Endothelial cell of umbilical vein (primary cell): ENCODE results near the gene TTC21B. TPM values are rescaled to one million over a fixed set of nuclear protein-coding genes. Genes with fewer than 3 reads are reported as not detected.

ENCODE experiments used
- BruUV-seq: library from RNA; stranded (reverse); fragments of 400-500 nt; replicated peaks from 2 replicates; lab custom pipeline; 2021; lab: Mats Ljungman, UMichigan
- CTCF ChIA-PET: fragments of 300-600, 350-600 bp; sonication (Branson Sonifier 250); formaldehyde crosslinking; loops from one replicate; lab custom pipeline; 2021; ENCODE audit warnings: antibody characterized with exemption, inconsistent platforms; lab: Charles Lee
- POLR2A ChIA-PET: fragments of 300-600, 350-600 bp; sonication (Branson Sonifier 250); formaldehyde crosslinking; loops from one replicate; lab custom pipeline; 2021; ENCODE audit warnings: antibody characterized with exemption, inconsistent platforms; lab: Charles Lee
- DNase-seq: peaks from one replicate; pipeline ENCODE4 v3.0.0-alpha.2; 2011; ENCODE audit warnings: low read depth, low spot score
- FAIRE-seq: peaks from 2 replicates; lab custom pipeline; 2011; peaks lifted over from hg19 to GRCh38; lab: Jason Lieb, UNC
- H2AFZ ChIP-seq: 2 replicates; pipeline ENCODE4 v1.6.0; 2012; ENCODE audit warnings: low read depth, low read length, control low read depth, inconsistent platforms
- H3K27ac ChIP-seq: 2 replicates; pipeline ENCODE4 v1.5.1; 2011; ENCODE audit warnings: low read depth, mild to moderate bottlenecking, control low read depth, low read length, moderate library complexity; ENCODE audit not compliant: insufficient read depth
- H3K27me3 ChIP-seq, 2 experiments: 2 replicates each; pipeline versions ENCODE4 v1.6.0 to v1.6.1; 2011; ENCODE audit warnings: low read length in 2 of 2, mixed read lengths in 1 of 2; ENCODE audit not compliant: control insufficient read depth in 2 of 2, insufficient read depth in 2 of 2
- H3K36me3 ChIP-seq, 2 experiments: 2 replicates in 1 of 2; 3 replicates in 1 of 2; pipeline ENCODE4 v1.5.1; 2011; ENCODE audit warnings: low read length in 2 of 2, mild to moderate bottlenecking in 1 of 2, moderate library complexity in 1 of 2; ENCODE audit not compliant: control insufficient read depth in 2 of 2, insufficient read depth in 2 of 2; ENCODE audit errors: extremely low read depth in 1 of 2
- H3K4me1 ChIP-seq: 3 replicates; pipeline ENCODE4 v1.5.1; 2011; ENCODE audit warnings: mild to moderate bottlenecking, low read length; ENCODE audit not compliant: control insufficient read depth, insufficient read depth; ENCODE audit errors: extremely low read depth
- H3K4me2 ChIP-seq: 2 replicates; pipeline ENCODE4 v1.6.1; 2011; ENCODE audit warnings: low read length, control low read depth, mixed read lengths; ENCODE audit not compliant: insufficient read depth
- H3K4me3 ChIP-seq, 3 experiments: fragments of 200-600 bp in 1 of 3; sonication (generic), shearing (Covaris generic) in 1 of 3; replicated peaks in 1 of 3; 2 replicates each; pipeline ENCODE4 v1.5.1; 2011 to 2016; ENCODE audit warnings: control low read depth in 3 of 3, low read length in 3 of 3, mild to moderate bottlenecking in 2 of 3, inconsistent platforms in 1 of 3, low read depth in 1 of 3, moderate library complexity in 1 of 3; ENCODE audit not compliant: insufficient read depth in 1 of 3
- H3K79me2 ChIP-seq: 2 replicates; pipeline ENCODE4 v1.6.0; 2012; ENCODE audit warnings: low read length, inconsistent platforms; ENCODE audit not compliant: control insufficient read depth, insufficient read depth
- H3K9ac ChIP-seq: replicated peaks from 2 replicates; pipeline ENCODE3; 2011; ENCODE audit warnings: low read length, control low read depth; ENCODE audit not compliant: insufficient read depth; ENCODE audit errors: extremely low read depth
- H3K9me1 ChIP-seq: replicated peaks from 3 replicates; pipeline ENCODE4 v1.6.0; 2011; ENCODE audit warnings: mild to moderate bottlenecking, low read length; ENCODE audit not compliant: control insufficient read depth, insufficient read depth; ENCODE audit errors: extremely low read depth
- H3K9me3 ChIP-seq: replicated peaks from 2 replicates; pipeline ENCODE4 v1.5.1; 2012; ENCODE audit warnings: low read length, inconsistent platforms; ENCODE audit not compliant: control insufficient read depth, insufficient read depth
- H4K20me1 ChIP-seq: replicated peaks from 2 replicates; pipeline ENCODE3; 2011; ENCODE audit warnings: mild to moderate bottlenecking, low read length; ENCODE audit not compliant: control insufficient read depth, insufficient read depth; ENCODE audit errors: extremely low read depth
- CTCF ChIP-seq, 2 donors: IDR thresholded peaks; 1 replicate in 1 of 2; 2 replicates in 1 of 2; pipeline ENCODE4 v1.5.1; 2011; ENCODE audit warnings: low read length in 2 of 2, mild to moderate bottlenecking in 2 of 2, moderate library complexity in 2 of 2, control low read depth in 1 of 2, inconsistent platforms in 1 of 2, low read depth in 1 of 2; ENCODE audit not compliant: insufficient read depth in 1 of 2; ENCODE audit errors: extremely low read depth in 1 of 2
- EZH2 ChIP-seq: IDR thresholded peaks from 2 replicates; pipeline ENCODE4 v1.6.1; 2012; ENCODE audit warnings: borderline replicate concordance, low read depth, mild to moderate bottlenecking, moderate library complexity, low read length, inconsistent platforms; ENCODE audit not compliant: severe bottlenecking
- FOS ChIP-seq: IDR thresholded peaks from 2 replicates; pipeline ENCODE4 v1.6.1; 2011; ENCODE audit warnings: mild to moderate bottlenecking, low read length, moderate library complexity, borderline replicate concordance; ENCODE audit not compliant: insufficient read depth
- JUN ChIP-seq: IDR thresholded peaks from 2 replicates; pipeline ENCODE4 v1.6.1; 2011; ENCODE audit warnings: borderline replicate concordance, low read depth; ENCODE audit not compliant: insufficient read length, insufficient read depth
- MAX ChIP-seq: IDR thresholded peaks from 2 replicates; pipeline ENCODE4 v1.6.1; 2011; ENCODE audit not compliant: insufficient read depth, insufficient read length
- MYC ChIP-seq: IDR thresholded peaks from one replicate; pipeline ENCODE4 v1.6.1; 2011; ENCODE audit warnings: mild to moderate bottlenecking, low read depth, low read length
- POLR2AphosphoS5 ChIP-seq: IDR thresholded peaks from 2 replicates; pipeline ENCODE4 v1.6.1; 2012; ENCODE audit warnings: low read depth, mild to moderate bottlenecking, control low read depth, low read length, moderate library complexity; ENCODE audit not compliant: insufficient read depth
- dilution Hi-C: fragments of 300-500 bp; cut with MboI; formaldehyde crosslinking; loops from one replicate; pipeline ENCODE4 v1.15.0; 2019; ENCODE audit warnings: low sequenced_read_pairs; ENCODE audit not compliant: extremely low pct_ligation_motif_present
- intact Hi-C: fragments of 100-400 bp; cut with micrococcal nuclease; formaldehyde crosslinking; loops from one replicate; pipeline ENCODE4 v1.10.0; 2022
- polyA plus RNA-seq, 4 experiments: library from polyadenylated mRNA; depleted of rRNA in 3 of 4; stranded (reverse) in 3 of 4; unstranded in 1 of 4; fragments of >200 nt; gene quantifications; 2 replicates each; pipeline versions ENCODE4 v1.2.1 to v1.2.3, GENCODE V29; 2011 to 2012; ENCODE audit warnings: missing spikeins in 1 of 4
- total RNA-seq: library from RNA; stranded (reverse); gene quantifications from 2 replicates; pipeline ENCODE4 v1.2.3, GENCODE V29; 2021

Gene TTC21B
- total and polyA plus RNA-seq, 2 donors (not counting 3 experiments of a cell fraction or from before 2014, with no cell fraction given) = 8.0 to 21.9 TPM

GRCh38 chr2:165967746-165968145 lies 14.2 kb upstream of the TTC21B start:
- no peak overlapping the region for H3K9ac ChIP-seq
- H3K9me3 ChIP-seq = no peaks in the 10 kb centered on the region
- H3K36me3 ChIP-seq = no peaks in the 10 kb centered on the region
- H3K27ac ChIP-seq = no peak overlapping the region
- H3K4me1 ChIP-seq = no peaks in the 10 kb centered on the region
- no peak overlapping the region for H3K4me2 ChIP-seq
- H3K27me3 ChIP-seq = peaks cover 0 to 1% of the 10 kb centered on the region in 2 experiments
- ChIA-PET POLR2A (no interaction called here), CTCF (interaction anchor here (0.7 to 5.6 kb wide), 2 partner anchors 14 to 160 kb away, joined by 3 to 35 read pairs; partner anchors contain the start of genes SCN1A and TTC21B)
- DNase-seq (no peak), FAIRE-seq (no peak)
- TF ChIP-seq EZH2 = no peak
- TF ChIP-seq MAX = no peak
- no peak for TF ChIP-seq CTCF (IDR thresholded peaks at IDR 0.05; ENCODE audit: extremely low read depth in 1 of 2, insufficient read depth in 1 of 2, low read depth in 1 of 2, low read length in 2 of 2)
- TF ChIP-seq JUN = no peak
- no peak for TF ChIP-seq FOS
- TF ChIP-seq MYC = no peak
- no peak for TF ChIP-seq POLR2AphosphoS5
- dilution Hi-C loops = no loop called here
- intact Hi-C loops = no loop called here
- H3K9me1 ChIP-seq = no peaks in the 10 kb centered on the region
- H4K20me1 ChIP-seq = no peaks in the 10 kb centered on the region
- BruUV-seq = no TSS peak
- H3K4me3 ChIP-seq = no peak overlapping the region
- H3K79me2 ChIP-seq = no peaks in the 10 kb centered on the region
- H2AFZ ChIP-seq = no peak overlapping the region
